ENCODE data around the gene RAB44.

DNA sequence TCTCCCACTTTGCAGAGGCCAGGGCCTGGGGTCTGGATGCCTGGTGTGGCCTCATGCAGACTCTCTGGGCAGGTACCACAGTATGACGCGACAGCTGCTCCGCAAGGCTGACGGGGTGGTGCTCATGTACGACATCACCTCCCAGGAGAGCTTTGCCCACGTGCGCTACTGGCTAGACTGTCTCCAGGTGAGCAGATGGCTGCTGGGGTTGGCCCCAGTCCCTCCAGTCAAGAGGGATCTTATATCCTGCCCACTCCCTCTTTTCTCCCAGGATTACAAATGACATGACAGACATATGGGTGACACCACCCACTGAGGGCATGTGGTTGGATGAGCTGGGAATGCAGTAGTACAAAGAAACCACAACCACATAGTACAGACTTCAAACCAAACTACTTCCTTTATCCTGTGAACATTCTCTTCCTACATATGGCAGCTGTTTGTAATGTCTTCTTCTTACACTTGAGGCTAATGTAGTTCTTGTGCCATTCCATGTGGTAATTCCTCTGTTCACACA, 29.9 kb downstream of the RAB44 start:
- TF ChIP-seq BHLHE40 (IDR thresholded peaks at IDR 0.05; ENCODE audit: low read depth, low read length) (no peak), RAD21 (conservative IDR thresholded peaks at IDR 0.05 in 1 of 2, IDR thresholded peaks at IDR 0.05 in 1 of 2) (no peak), RCOR1 (IDR thresholded peaks at IDR 0.05; ENCODE audit: low read depth, low read length) (no peak), HDAC2 (IDR thresholded peaks at IDR 0.05) (no peak)
- TF ChIP-seq, protein P1, sequence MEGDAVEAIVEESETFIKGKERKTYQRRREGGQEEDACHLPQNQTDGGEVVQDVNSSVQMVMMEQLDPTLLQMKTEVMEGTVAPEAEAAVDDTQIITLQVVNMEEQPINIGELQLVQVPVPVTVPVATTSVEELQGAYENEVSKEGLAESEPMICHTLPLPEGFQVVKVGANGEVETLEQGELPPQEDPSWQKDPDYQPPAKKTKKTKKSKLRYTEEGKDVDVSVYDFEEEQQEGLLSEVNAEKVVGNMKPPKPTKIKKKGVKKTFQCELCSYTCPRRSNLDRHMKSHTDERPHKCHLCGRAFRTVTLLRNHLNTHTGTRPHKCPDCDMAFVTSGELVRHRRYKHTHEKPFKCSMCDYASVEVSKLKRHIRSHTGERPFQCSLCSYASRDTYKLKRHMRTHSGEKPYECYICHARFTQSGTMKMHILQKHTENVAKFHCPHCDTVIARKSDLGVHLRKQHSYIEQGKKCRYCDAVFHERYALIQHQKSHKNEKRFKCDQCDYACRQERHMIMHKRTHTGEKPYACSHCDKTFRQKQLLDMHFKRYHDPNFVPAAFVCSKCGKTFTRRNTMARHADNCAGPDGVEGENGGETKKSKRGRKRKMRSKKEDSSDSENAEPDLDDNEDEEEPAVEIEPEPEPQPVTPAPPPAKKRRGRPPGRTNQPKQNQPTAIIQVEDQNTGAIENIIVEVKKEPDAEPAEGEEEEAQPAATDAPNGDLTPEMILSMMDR (IDR thresholded peaks at IDR 0.05), result no peak
